ENCODE measurements around the gene TBC1D10B.
"Not testable (repeated sequence)": the region's sequence is repeated elsewhere in the genome, so short reads cannot be mapped to it uniquely, and the experiment has no call there.

TBC1D10B gene

DNA sequence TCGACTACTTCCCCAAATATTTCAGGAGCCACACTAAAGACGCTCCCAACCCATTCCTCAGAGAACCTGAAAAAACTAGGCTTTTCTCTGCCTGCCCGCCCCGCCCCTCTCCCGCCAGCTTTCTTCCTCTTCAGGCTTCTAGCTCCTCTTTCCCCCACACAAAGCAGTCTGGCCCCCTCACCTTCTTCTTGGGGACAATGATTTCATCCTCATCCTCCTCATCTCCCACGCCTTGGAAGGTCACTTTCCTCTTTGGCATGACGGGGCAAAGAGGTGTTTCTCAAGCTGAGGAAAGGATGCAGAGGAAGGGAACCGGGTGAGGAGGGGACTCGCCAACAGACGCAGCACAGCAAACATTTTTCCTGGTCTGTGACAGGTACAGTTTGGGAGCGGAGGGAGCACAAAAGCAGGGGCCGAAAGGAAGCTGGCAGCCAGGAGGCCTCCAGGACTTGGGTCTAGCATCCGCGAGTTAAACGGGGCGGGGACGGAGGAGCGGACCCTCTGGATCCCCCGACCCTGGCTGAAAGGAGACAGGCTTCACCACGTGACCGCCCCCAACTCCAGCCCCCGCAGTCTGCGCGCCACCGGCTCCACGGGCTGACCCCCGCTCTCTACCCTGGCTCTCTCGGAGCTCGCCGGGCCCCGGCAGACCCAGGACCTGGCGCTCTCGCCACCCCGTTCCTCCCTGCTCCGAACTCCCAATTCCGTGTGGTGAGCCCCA lies 15.7 kb downstream of the TBC1D10B start:
- no peak for DNase-seq

DNA sequence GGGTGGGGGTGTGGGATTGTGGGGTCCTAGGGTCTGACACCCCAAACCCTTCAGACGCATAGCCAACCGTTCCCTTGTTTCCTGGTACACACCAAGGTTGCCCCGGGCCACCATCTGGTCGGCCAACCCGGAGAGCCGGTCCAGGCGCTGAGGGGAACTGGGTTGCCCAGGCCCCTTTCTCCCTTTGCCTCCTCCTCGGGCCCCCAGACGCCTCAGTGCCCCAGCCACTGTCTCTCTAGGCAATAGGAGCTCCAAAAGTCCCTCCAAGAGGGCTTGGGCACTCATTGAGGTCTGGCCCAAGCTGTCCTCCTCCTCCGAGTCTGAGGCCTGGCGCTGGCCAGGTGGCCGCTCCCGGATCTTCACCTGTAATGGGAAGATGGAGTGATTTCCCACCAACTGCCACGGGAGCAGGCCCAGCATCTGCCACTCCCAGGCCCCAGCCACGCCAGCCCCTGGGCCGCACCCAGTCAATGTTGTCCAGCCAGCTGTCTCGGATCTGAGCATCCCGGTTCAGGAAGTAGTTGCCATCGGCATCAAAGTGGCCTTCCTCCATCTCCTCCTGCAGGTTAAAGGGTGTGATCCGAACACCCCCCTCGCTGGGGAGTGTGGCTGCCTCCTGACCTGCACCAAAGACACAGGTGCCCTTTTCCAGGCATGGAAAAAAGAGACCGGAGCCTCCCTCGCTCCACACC lies 16.7 kb downstream of the TBC1D10B start:
- no peak for DNase-seq

DNA sequence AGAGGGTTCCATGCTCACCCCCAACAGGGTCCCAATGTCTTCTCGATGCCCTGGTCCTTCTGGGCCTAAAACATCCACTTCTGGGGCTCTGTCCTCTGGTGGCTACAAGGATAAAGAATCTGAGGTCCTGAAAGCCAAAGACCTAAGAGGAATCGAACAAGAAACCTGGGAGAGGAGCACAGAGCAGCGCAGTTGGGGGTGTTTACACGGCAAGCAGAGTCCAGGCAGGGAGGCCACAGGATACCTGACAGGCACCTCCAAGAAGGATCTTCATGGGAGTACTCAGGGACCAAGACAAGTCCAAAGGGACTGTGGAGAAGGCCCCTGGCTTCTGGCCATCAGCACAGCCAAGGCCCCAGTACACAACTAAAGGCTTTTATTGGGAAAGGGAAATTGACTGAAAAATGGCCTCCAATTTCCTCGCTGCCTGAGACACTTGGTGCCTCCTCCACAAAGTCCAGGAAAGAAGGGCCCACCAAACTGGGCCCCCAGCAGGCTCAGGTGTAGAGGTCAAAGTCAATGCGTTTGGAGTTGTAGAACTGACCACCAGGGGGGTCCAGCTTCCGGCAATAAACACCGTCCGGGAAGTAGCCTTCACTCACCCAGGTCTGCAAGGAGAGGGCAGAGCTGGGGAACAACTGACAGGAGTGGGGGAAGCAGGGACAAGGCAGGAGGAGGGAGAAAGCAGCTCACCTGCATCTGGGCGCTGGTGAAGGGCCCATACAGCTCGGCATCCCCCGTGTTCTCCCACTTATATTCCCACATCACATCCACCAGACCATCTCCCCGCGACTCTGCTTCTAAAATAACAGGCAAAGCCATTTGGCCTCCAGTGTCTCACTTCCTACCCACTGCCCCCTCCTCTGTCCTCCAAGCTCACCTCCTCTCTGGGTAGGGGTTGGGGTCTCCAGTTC lies 17.5 kb downstream of the TBC1D10B start:
- DNase-seq: no peak

DNA sequence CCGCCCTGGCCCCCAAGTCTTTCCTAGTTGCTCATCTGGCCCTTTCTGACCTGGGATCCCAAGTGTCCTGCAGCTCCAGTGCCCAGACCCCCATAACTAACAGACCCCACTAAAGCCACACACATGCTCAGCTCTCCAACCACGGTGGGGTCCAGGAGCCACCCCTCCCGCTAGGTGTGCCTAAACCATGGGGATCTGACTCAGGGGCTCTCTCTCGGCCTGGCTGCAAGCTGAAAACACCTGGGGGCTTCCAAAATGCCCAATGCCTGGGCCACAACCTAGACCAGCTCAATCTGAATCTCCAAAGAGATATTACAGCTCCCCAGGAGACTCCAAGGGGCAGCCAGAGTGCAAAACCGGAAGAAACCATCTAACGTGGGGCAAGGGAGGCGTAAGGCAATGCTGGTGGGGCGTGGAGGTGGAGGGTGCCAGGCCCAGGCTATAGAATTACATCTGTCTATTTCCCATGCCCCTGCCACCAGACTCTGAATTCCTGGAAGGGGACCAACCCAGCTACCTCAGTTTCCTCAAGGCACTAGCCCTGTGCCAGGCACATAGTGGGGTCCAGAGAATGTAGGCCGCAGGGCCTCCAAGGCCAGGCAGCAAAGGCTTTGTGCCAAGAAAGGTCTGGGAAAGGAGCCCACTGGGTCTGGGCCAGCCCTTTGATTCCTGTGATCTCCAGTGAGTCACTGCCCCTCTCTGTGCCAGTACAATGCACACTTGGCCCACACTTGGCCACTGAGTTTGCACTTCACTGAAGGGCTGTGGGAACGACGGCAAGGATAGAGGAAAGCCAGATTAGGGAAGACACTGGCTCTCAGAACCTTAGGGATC lies 18.5 kb downstream of the TBC1D10B start:
- DNase-seq: no peak

DNA sequence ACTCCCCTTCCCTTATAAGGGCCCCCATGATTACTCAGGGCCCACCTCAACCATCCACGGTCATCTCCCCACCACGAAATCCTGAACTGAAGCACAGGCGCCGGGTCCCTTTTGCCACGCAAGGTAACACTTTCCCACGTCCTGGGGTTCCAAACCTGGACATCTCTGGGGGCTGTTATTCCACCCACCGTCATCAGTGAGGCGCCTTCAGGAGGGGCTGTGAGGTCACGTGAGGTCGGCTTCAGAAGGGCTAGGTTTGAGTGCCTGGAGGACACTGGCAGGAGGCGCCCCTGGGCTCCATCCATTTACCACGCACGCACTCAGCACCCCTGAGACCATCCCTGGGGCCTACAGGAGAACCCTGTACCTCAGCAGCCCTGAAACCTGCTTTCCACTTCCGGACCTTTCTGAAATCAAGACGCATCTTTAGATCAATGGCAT lies 19.3 kb downstream of the TBC1D10B start:
- no peak for DNase-seq

DNA sequence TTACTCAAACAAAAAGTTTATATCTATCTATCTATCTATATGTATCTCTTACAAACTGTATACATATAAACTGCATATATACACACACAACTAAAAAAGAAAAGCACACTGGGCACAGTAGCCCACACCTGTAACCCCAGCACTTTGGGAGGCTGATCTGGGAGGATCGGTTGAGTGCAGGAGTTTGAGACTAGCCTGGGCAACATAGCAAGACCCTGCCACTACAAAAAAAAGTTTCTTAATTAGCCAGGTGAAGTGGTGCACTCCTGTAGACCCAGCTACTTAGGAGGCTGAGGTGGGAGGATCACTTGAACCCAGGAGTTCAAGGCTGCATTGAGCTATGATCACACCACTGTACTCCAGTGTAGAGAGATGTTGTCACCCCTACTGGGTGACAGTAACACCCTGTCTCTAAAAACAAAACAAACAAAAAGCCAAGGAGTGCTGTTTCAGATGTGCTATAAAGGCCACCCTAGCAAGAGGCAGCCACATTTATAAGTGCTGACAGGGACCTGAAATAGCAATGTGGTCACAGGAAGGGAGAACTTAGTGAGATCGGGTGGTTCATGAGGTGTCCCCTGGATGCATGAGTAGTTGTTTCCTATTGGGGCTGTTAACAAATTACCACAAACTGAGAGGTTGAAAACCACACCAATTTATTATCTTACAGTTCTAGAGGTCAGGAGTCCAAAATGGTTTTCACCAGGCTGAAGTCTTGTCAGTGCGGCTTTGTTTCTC lies 20.0 kb downstream of the TBC1D10B start:
- DNase-seq: no peak

DNA sequence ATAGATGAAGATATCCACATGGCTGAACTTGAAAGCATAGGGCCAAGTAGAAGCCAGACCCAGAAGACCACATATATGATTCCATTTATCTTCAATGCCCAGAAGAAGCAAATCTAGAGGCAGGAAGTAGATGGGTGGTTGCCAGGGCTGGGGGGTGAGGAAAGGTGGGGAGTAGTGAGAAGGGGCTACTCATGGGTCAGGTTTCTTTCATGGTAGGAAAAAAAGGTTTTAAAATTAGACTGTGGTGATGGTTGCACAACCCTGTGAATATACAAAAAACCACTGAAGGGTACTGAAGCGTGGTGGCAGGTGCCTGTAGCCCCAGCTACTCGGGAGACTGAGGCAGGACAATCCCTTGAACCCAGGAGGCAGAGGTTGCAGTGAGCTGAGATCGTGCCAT lies 20.6 kb downstream of the TBC1D10B start:
- DNase-seq: no peak

DNA sequence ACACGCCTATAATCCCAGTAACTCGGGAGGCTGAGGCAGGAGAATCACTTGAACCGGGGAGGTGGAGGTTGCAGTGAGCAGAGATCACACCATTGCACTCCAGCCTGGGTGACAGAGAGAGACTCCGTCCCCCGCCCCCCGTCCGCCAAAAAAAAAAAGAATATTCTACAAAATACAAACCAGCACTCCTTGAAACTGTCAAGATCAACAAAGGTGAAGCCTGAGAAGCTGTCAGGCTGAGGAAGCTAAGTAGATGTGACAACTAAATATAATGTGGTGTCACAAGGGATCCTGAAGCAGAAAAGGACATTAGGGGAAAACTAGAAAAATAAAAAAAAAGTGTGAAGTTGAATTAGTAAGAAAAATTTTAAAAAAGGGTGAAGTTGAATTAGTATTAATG lies 21.4 kb downstream of the TBC1D10B start:
- no peak for DNase-seq

DNA sequence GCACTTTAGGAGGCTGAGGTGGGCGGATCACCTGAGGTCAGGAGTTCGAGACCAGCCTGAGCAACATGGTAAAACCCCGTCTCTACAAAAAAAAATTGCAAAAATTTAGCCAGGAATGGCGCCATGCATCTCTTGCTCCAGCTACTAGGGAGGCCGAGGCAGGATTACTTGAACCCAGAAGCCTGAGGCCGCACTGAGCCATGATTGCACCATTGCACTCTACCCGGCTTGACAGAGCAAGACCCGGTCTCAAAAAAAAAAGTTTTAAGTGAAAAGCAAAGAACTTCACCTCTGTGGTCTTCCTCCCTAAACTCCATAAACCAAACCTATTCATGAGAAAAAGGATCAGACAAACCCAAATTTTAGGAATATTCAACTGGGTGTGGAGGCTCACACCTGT lies 22.2 kb downstream of the TBC1D10B start:
- DNase-seq: no peak

DNA sequence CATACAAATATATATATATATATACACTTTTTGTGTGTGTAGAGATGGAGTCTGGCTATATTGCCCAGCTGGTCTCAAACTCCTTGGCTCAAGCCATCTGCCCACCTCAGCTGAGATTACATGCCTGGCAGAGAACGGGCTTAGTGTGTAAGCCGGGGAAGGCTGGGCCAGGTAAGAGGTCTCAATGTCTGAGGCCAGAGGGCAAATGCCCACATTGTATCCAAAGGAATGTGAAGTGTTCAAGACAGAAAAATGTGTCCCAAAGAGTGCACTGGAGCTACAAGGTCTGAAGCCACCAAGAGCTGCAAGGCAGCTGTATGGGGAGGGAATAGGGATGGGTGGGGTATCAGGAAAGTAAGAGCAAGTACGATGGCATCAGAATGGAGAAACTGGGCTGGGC lies 24.0 kb downstream of the TBC1D10B start:
- DNase-seq: no peak

DNA sequence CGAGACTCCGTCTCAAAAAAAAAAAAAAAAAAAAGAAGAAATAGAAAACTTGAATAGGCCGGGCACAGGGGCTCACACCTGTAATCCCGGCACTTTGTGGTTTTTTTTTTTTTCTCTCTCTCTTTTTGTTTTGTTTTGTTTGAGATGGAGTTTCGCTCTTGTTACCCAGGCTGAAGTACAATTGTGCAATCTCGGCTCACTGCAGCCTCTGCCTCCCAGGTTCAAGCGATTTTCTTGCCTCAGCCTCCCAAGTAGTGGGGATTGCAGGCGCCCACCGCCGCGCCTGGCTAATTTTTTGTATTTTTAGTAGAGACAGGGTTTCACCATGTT lies 26.8 kb downstream of the TBC1D10B start:
- not testable (repeated sequence) for DNase-seq

DNA sequence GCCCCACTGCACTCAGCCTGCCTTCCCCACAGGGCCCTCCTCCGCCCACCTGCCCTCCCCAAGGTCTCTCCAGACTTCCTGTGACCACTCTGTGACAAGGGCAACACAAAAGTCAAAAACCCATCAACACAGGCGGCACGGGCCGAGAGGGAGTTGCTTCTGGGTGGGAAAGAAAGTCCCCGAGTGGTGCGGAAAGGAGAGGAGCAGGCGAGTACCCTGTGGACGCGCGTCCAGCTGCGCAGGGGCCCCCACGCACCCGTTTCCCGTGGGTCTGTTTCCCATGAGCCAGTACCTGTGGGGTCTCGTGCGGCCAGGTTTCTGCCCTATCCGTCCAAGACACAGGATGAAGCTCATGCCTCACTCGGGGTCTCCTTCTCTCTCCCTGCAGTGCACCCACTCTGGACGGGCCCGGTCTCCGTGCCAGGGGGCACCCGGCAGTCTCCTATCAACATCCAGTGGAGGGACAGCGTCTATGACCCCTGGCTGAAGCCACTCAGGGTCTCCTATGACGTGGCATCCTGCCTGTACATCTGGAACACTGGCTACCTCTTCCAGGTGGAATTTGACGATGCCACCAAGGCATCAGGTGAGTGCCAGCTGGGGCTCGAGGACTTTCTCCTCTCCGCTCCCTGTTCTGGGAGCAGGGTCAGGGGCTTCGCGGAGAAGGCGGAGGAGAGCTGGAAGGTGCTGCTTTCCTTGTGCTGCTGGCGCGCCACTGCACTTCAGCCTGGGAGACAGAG lies 27.4 kb downstream of the TBC1D10B start:
- no peak for DNase-seq

DNA sequence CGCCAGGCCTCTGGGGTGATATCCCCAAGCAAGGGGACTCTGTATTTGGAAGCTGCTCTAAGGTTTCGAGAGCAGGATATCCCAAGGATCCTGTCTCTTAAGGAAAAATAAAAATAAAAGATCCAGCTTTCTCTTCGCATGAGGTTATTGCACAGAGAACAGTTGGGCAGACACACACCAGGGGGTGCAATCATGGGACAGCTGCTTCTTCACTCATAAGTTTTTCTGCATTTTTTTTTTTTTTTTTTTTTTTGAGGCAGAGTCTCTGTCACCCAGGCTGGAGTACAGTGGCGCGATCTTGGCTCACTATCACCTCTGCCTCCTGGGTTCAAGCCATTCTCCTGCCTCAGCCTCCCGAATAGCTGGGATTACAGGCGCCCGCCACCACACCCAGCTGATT lies 28.3 kb downstream of the TBC1D10B start:
- not testable (repeated sequence) for DNase-seq

DNA sequence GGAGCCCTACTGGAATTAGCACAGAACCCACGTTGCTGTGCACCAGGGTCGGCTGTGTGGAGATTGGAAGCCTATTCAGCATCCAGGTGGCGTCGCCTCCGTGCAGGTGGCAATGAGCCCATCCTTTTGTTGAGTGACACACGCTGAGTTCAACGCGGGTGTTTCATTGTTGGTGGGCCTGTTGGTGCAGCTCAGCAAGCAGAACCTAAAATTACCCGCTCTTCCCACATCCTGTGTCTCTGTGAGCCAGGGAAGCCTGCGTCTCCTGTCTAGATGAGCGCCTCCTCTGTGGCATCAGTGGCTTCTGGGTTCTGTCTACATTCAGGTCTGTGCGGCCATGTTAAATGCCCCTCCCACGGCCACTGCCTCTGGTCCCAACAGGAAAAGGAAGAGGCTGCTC lies 29.7 kb downstream of the TBC1D10B start:
- no peak for DNase-seq

DNA sequence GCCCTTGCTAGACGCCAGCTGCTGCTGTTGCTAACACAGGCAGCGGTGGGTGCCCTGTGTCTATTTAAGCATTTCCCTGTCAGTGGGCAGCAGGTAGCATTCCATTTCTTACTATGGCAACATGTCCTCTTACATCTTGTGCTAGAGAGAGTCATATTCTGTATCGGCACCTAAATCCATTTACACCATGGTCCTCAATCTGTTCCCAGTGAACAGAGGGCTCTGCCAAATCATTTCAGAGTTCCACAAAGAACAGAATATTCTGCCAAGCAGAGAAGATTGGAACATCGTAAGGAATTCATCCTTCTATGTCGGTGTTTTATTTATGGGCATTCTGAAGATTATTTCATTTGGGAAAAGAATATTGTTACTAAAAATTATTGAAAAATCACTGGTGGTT lies 31.6 kb downstream of the TBC1D10B start:
- not testable (repeated sequence) for DNase-seq

DNA sequence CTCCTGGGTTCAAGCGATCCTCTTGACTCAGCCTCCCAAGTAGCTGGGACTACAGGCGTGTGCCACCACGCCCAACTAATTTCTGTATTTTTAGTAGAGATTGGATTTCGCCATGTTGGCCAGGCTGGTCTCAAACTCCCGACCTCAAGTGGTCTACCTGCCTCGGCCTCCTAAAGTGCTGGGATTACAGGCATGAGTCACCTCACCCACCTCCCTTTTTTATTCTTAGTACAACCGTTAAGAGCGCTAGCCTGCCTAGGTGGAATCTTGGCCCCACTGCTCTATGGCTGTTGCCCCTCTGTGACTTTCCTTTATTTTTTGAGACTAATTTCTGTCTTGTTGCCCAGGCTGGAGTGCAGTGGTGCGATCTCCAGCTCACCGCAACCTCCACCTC lies 32.3 kb downstream of the TBC1D10B start:
- not testable (repeated sequence) for DNase-seq

DNA sequence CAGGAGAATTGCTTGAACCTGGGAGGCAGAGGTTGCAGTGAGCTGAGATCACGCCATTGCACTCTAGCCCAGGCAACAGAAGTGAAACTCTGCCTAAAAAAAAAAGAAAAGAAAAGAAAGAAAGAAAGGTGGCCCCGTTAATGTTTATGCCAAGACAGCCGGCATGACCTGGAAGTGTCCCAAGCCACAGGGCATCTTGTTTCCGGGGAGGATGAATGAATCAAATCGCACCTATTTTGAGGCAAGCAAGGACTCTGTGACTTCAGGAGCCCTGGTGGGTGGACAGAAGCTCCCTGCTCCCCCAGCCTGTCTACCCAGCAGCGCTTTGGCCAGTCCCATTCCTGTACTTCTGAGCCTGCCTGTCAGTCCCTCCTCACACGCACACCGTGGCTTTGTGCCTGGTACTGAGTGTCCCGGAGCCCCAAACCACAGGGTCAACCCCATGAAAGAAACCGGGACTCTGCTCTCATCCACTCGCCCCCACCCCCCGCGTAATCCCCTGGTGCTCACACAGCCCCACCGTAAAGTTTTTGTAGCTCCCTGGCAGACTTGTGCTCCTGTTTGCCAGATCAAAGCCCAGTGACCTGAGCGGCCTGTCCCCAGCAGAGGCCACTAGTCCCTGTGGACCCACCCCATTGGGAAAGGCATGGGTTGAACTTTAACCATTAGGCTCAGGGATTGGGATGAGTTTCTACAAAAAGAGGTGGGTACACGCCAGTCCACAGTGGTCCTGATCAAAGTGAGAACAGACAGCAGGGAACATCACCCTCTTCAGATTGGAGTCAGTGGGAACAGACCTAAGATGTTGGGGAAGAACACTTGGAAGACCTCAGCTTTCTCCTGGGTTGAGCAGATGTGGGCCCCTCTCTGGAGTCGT lies 34.5 kb downstream of the TBC1D10B start:
- no peak for DNase-seq

DNA sequence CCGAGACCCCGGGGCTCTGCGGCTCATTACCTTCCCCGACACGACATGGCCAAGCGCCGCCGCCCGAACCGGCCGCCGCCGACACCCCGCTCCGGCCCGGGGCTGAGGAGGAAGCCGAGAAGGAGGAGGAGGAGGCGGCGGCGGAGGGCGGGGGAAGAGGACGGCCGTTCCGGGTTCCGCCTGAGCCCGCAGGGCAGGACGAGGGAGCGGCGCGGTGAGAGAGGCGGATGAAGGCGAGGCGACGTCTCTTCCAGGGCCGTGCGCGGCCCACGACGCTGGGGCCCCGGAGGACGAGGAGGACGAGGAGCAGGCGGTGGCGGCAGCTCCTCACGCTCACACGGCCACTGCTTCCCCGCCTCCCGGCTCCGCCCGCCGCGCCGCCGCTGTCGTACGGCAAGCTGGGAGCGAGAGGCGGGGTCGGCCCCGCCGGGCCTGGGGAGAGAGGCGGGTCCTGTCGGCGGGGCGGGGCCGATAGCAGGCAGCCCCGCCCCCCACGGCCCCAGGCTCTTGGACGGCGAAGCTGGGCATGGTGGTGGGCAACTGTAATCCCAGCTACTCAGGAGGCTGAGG lies 35.2 kb downstream of the TBC1D10B start:
- DNase-seq: peak; percentile 58

DNA sequence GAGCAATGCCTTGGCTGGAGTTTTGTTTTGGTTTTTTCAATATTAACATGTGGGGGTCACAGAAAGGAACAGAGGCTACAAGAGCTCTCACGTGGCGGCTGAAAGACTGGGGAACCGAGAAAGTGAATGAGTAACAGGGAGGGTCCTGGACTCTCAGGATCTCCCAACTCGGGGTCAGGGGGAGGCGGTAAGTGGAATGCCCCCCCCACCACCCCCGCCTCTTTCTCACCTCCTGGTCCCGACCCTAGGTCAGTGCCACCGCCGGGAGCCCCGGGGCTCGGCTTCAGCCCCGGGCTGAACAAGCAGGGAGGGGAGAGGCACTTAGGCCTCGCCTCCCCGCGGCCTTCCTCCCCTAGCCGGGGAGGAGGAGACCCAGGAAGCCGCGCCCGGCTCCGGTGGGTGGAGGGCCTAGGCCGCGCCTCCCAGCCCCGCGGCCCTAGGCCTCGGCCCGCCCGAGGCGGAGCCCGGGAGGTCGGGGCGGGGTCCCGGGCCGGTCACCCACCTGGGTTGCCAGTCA lies 35.8 kb downstream of the TBC1D10B start:
- peak; percentile 67 for DNase-seq

DNA sequence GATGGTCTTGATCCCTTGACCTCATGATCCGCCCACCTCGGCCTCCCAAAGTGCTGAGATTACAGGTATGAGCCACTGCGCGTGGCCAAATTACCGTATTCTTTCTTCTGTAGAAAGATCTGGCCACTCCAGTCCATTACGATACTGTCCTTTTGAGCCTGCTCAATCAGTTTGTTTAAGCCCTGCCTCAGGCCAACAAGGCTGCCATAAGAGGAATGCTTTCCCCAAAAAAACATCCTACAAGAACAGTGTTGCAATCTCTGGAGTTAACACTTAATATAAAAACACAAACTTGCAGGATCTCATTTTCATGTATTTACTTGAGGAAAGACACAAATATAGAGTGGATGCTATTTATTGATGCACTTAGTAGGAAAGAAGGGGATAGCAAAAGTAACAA lies 46.1 kb downstream of the TBC1D10B start:
- DNase-seq: not testable (repeated sequence)

Measured in NCI-H774 (cell line).